GM18519 (cell line): ENCODE results near the gene EFCAB11.

Source experiments
- ATAC-seq: cut with Tn5 transposase; IDR thresholded peaks from one replicate; pipeline ENCODE4 v1.9.1; 2021; ENCODE audit warnings: mild to moderate bottlenecking, moderate library complexity; ENCODE audit not compliant: unreplicated experiment, low FRiP score

Gene EFCAB11

DNA sequence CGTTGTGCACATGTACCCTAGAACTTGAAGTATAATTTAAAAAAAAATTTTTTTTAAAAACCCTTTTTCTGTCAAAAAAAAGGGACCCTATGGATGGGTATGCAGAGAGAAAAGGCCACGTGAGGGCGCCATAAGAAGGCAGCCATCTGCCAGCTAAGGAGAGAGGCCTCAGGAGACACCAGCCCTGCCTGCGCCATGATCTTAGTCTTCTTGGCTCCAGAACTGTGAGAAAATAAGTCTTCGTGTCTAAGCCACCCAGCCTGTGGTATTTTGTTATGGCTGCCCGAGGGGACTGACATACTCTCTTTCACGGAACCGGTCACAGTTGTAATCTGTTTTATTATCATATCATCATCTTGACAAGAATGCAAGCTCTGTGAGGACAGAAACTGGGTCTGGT is 174.8 kb downstream of the EFCAB11 start:
- no peak for ATAC-seq

GRCh38 chr14:89775946-89776345 is 178.6 kb downstream of the EFCAB11 start:
- ATAC-seq: no peak

DNA sequence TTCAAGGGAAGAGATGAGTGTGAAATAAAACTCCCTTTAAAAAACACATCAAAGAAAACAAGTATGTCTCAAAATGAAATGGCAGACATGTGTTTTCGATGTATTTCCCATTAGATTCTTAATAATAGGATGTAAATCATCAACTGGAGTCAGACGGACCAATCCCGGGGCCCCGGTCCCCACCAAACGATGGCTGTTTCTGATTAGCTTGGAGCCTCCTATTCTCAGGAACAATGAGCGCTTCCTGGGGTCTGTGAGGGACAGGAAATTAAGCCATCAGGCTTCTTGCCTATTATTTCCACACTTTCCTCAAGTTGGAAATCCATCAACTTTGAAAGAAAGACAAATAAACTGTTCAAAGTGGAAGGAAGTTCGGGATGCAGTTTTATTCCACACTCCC is 179.4 kb downstream of the EFCAB11 start:
- no peak for ATAC-seq

DNA sequence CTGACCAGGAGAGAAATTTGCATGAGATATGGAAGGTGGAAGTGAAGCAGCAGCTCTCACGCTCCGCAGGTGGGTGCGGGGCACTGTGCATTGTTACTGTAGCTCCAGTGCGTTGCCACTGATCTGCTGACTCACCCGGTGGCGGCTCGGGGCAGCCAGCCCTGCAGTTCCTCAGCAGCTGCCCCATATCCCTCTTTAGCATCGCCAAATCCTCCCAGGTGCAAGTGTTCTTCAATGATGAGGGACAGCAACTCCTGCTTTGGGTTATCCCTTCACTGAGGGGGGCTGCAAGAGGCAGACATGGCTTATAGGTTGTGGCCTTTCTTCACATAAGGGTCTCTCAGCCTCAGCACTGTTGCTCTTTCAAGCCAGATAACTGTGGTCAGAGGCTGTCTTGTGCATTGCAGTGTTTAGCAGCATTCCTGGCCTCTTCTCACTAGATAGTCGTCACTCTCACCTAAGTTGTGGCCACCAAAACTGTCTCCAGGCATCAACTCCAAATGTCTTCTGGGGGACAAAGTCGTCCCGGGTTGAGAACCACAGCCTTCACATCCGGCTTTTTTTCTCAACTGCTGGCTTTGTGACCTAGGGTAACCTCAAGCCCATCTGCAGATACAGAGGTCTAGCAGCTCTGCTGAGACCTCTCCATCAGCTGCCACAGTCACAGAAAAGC is 180.8 kb downstream of the EFCAB11 start:
- ATAC-seq: peak; percentile 61

GRCh38 chr14:89773151-89773550 is 181.4 kb downstream of the EFCAB11 start:
- peak; percentile 40 for ATAC-seq

- ATAC-seq: no peak
Measured at GRCh38 chr14:89771251-89771650, 183.3 kb downstream of the EFCAB11 start.

DNA sequence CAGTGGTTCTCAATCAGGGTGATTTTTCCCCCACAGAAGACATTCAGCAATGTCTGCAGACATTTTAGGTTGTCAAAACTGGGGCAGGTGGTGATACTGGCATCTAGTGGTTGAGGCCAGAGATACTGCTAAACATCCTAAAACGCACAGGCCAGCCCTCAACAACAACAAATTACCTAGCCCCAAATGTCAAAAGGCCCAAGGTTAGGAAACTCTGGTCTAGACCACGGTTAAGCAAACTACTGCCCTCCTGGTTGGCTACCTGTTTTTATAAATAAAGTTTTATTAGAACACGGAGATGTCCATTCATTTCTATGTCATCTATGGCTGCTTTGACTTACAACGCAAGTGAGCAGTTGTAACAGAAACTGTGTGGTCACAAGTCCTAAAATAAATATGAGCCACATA is 186.7 kb downstream of the EFCAB11 start:
- ATAC-seq: peak; percentile 57

GRCh38 chr14:89767131-89767530 is 187.4 kb downstream of the EFCAB11 start:
- no peak for ATAC-seq

- ATAC-seq: no peak
Measured at GRCh38 chr14:89765346-89765745, 189.2 kb downstream of the EFCAB11 start.

- no peak for ATAC-seq
Measured at GRCh38 chr14:89760086-89760485, 194.4 kb downstream of the EFCAB11 start.

DNA sequence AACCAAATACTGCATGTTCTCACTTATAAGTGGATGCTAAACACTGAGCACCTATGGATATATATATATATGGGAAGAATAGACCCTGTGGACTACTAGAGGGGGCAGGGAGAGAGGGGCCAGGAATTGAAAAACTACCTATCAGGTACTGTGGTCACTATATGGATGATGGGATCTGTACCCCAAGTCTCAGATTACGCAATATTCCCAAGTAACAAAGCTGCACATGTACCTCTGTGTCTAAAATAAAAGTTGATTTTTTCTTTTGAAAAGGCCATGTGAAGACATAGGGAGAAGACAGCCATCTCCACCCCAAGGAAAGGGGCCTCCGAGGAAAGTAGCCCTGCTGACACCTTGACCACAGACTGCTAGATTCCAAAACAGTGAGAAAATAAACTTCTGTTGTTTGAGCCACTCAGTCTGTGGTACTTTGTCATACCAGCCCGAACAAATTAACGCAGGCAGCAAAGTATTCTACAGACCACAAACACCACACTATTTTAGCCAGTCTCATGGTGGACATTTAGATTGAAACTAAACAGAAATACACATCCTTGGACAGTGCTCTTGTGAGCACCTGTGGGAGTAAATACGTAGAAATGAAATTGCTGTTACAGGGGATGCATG is 197.1 kb downstream of the EFCAB11 start:
- no peak for ATAC-seq

- no peak for ATAC-seq
Measured at GRCh38 chr14:89755816-89756215, 198.7 kb downstream of the EFCAB11 start.

- ATAC-seq: no peak
Measured at GRCh38 chr14:89753828-89754412, 200.6 kb downstream of the EFCAB11 start.

GRCh38 chr14:89750908-89751392 is 203.6 kb downstream of the EFCAB11 start:
- ATAC-seq: no peak

- ATAC-seq: no peak
Measured at GRCh38 chr14:89750281-89750755, 204.2 kb downstream of the EFCAB11 start.

DNA sequence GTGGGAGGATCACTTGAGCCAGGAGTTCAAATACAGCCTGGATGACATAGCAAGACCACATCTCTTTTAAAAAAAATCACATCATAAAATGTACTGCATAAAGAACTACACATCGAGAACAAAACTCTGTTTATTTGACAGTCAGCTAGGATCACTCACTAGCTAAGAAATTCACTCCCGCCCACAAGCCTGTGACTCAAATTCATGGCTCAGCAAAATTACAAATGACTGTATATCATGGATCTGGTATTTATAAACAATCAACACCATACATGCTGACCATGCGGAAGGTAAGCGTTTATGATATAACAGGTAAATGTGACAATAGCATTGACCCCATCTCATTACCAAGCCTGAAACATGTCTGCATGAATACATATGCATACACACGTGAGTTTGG is 206.5 kb downstream of the EFCAB11 start:
- no peak for ATAC-seq

DNA sequence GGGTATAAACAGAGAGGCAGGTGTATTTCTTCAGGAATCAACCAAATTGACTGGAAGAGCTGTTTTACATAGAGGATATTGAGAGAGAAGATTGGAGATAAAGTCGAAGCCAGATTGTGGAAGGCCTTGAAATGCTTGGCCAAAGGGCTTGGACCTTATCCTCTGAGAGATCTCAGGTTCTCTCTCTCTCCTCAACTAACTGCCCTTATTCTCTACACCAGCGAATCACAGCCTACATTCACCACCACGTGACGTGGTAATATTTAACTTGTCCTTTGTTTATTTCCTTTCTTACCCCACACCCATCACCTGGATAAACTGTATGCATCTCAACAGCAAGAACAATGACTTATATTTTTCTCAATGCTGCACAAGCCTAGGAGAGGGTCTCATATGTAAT is 207.4 kb downstream of the EFCAB11 start:
- ATAC-seq: no peak

DNA sequence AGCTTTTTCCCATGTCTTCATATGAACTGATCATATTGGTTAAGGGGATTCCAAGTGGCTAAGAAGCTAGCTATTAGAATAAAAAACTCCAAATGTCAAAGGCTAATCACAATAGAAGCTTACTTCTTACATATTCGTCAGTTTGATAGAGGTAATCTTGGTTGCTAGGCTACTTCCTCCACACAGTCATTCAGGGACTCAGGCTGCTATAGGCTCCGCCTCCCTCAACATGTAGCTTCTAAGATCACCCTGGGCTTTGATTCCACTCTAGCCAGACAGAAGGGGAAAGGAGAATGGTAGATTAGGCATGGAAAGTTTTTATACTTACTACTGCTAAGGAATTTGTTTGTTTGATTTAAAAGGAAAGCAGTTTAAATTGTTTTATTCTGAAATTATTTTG is 207.9 kb downstream of the EFCAB11 start:
- no peak for ATAC-seq

DNA sequence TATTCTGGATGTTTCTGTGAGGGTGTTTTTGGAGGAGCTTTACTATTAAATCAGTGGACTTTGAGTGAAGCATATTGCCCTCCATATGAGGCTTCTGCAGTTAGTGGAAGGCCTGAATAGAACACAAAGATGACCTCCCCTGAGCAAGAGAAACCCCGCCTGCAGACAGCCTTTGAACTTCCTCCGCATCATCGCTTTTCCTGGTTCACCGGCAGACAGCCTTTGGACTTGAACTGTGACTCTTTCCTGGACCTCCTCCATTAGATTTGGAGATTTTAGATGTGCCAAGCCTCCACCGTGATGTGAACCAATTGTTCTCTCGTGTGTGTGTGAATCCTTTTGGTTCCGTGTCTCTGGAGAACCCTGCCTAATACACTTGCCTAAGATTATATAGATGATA is 208.4 kb downstream of the EFCAB11 start:
- ATAC-seq: no peak
